ENCODE results near the gene CREB3L1.
"Not testable (repeated sequence)": the region's sequence is repeated elsewhere in the genome, so short reads cannot be mapped to it uniquely, and the experiment has no call there.

CREB3L1 gene

DNA sequence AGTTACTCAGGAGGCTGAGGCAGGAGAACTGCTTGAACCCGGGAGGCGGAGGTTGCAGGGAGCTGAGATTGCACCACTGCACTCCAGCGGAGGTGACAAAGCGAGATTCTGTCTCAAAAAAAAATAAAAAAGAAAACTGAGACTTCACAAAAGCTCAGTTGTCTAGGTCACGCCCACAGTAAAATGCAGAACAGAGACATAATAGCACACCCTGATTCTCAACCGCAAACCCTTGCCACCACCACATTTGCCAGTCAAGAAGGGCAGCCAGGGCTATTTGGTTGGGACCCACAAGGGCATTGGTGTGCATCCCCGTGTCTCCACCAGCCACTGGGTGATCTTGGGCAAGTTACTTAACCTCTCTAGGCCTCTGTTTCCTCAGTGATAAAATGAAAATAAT is 25.4 kb downstream of the CREB3L1 start:
- TF ChIP-seq GATA1 (IDR thresholded peaks at IDR 0.05; ENCODE audit: low read depth, low read length) (no peak), POLR2A (IDR thresholded peaks at IDR 0.05; ENCODE audit: low read length) (no peak)
- no peak for DNase-seq

DNA sequence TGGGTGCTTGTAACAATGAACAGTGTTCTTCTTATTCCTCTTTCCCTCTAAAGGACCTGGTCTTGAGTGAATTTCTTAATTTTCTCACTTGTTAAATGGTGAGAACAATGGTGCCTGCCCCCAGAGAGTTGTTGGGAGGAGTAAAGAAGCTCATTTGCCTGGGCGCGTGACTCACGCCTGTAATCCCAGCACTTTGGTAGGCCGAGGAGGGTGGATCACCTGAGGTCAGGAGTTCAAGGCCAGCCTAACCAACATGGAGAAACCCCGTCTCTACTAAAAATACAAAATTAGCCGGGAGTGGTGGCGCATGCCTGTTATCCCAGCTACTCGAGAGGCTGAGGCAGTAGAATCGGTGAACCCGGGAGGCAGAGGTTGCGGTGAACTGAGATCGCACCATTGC is 26.6 kb downstream of the CREB3L1 start:
- DNase-seq: not testable (repeated sequence)

DNA sequence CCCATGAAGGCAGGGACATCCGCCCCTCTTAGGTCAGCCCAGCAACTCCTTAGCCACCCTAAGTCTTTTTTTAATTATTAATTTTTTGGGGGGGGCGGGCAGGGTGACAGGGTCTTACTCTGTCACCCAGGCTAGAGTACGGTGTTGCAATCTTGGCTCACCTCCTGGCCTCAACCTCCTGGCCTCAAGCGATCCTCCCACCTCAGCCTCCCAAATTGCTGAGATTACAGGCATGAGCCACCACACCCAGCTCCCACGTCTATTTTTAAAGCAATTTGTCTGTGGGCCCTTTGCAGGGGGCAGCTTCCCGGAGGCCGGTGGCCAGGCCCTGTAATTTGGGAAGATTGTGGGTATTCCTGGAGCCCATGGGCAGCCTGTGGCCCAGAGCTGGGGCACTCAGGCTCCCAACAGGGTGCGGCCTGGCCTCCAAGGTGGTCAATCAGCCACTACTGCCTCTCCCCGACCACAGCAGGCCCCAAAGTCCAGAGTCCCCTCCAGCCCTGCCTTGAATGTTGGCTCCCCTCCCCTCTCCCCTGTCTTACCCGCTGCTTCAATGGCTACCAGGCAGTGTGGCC is 27.2 kb downstream of the CREB3L1 start:
- DNase-seq: no peak
- TF ChIP-seq GATA1 (IDR thresholded peaks at IDR 0.05; ENCODE audit: low read depth, low read length) (no peak), POLR2A (IDR thresholded peaks at IDR 0.05; ENCODE audit: low read length) (no peak)

DNA sequence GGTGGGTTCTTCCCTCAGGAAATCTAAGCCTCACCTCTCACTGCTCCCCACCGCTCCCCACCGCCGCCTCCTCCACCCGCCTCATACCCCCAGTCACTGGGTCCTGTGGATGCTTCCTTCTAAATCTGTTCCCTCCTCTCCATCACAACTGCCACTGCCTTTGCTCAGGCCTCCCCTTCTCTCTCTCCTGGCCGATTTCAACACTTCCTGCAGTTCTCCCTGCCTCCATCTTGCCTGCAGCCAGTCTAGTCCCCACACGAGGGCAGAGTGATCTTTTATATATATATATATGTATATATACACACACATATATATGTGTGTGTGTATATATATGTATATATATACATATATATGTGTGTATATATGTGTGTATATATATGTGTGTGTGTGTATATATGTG is 27.8 kb downstream of the CREB3L1 start:
- DNase-seq: peak; percentile 20 to 48
- TF ChIP-seq GATA1 (IDR thresholded peaks at IDR 0.05; ENCODE audit: low read depth, low read length) (no peak), POLR2A (IDR thresholded peaks at IDR 0.05; ENCODE audit: low read length) (no peak)

DNA sequence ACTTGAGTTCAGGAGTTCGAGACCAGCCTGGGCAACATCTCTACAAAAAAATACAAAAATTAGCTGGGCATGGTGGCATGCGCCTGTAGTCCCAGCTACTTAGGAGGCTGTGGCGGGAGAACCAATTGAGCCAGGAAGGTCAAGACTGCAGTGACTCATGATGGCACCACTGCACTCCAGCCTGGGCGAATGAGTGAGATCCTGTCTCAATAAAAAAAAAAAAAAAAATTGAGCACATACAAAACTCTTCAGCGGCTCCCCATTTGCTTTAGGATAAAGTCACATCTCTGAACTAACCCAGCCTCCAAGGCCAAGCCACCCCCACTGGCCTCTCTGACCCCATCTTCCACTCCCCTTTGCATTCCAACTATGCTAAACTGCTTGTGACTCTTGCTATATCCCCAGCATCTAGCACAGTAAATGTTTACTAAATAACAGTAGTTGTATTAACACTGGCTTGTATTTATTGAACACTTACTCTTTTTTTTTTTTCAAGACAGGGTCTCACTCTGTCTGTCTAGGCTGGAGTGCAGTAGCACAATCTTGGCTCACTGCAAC is 28.9 kb downstream of the CREB3L1 start:
- TF ChIP-seq GATA1 (IDR thresholded peaks at IDR 0.05; ENCODE audit: low read depth, low read length): no peak
- TF ChIP-seq POLR2A (IDR thresholded peaks at IDR 0.05; ENCODE audit: low read length): no peak
- no peak for DNase-seq

DNA sequence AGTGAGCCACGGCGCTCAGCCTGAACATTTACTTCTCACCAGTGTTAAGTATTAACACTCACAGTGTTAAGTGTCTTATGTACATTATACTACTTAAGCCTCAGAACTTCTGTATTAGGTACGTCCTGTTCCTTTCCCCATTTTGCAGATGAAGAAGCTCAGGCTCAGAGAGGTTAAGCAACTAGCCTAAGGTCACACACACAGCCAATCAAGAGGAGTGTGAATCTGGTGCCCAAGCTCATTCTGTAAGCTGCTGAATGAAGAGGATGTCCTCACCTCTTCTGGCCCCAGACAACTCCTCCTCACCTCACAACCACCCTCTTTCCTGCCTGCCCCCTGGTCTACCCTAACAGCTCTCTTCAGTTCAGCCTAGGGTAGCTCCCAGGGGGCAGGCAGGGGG is 29.9 kb downstream of the CREB3L1 start:
- no peak for TF ChIP-seq POLR2A (IDR thresholded peaks at IDR 0.05; ENCODE audit: low read length)
- no peak for TF ChIP-seq GATA1 (IDR thresholded peaks at IDR 0.05; ENCODE audit: low read depth, low read length)
- DNase-seq: no peak

DNA sequence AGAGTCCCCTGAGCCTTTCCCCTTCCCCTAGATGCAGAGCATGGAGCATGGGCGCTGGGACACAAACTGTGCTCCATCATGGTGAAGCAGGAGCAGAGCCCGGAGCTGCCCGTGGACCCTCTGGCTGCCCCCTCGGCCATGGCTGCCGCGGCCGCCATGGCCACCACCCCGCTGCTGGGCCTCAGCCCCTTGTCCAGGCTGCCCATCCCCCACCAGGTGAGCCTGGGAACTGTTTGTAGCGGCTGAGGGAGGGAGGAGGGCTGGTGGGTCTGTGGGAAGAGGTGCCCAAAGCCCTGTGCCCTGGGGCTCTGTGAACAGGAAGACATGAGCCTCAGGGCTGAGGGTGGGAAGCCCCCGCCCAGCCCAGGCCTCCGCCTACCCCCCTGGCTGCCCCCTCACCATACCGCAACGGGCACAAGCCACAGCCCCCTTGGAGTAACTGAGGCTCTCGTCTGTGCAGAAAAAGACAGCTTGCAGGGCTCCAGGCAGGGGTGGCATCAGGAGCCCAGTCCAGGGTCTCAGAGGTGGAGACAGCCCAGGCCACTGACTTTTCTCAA is 30.4 kb downstream of the CREB3L1 start:
- TF ChIP-seq GATA1 (IDR thresholded peaks at IDR 0.05; ENCODE audit: low read depth, low read length): no peak
- TF ChIP-seq POLR2A (IDR thresholded peaks at IDR 0.05; ENCODE audit: low read length): no peak

DNA sequence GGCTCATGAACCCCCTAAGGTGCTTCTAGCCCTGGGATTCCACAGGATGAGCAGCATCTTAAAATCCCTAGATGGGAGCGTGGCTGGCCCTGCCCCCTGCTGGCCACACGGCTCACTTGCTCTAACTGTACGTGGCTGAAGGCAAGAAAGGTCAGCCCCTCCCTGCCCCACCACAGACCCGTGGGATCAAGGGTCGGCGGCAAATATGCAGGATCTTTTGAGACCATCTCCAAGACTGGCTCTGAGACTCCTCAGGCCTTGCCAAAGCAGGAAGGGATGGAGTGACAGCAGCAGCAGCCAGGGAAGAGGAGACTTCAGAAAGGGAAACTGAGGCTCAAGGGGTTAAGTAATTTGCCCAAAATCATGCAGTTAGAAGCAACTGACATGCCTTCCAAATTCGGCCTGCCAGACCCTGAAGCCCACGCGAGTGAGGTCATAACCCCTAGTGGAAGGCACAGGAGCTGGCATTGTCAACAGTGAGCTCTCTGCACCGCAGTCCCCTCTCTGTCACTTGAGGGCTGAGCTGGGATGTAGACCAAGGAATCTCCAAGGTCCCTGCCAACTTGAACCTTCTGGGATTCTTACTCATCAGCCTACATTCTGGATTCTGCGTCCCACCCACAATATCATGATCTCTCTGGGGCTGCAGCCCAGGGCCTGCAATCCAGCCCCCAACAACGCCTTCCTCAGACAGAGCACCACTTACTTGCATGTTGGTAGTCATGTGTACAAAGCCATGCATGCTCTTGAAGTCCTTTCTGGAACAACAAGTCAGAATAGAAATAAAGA is 31.4 kb downstream of the CREB3L1 start:
- TF ChIP-seq GATA1 (IDR thresholded peaks at IDR 0.05; ENCODE audit: low read depth, low read length) (no peak), POLR2A (IDR thresholded peaks at IDR 0.05; ENCODE audit: low read length) (no peak)

More for the DNA sequence above, 30.4 kb downstream of the CREB3L1 start:
- no peak for DNase-seq

DNA sequence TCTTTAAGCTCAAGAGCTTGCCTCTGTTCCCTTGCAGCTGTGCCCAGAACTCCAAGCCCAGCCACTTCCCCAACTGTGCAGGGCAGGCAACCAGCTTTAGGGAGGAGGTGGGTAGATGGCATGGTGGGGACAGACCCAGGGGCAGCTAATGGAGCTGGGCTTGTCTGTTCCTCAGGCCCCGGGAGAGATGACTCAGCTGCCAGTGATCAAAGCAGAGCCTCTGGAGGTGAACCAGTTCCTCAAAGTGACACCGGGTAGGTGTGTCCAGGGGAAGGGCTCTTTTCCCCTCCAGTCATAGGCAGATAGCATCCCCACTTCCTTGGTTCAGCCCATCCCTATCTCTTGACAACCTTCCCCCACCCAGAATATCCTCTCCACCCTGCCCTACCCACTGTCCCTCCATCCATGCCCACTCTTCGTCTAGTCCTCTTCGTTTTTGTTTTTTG is 32.4 kb downstream of the CREB3L1 start:
- peak; percentile 53 to 77 for DNase-seq
- TF ChIP-seq GATA1 (IDR thresholded peaks at IDR 0.05; ENCODE audit: low read depth, low read length): no peak
- TF ChIP-seq POLR2A (IDR thresholded peaks at IDR 0.05; ENCODE audit: low read length): no peak

More for the DNA sequence above, 31.4 kb downstream of the CREB3L1 start:
- peak; percentile 78 to 89 for DNase-seq

DNA sequence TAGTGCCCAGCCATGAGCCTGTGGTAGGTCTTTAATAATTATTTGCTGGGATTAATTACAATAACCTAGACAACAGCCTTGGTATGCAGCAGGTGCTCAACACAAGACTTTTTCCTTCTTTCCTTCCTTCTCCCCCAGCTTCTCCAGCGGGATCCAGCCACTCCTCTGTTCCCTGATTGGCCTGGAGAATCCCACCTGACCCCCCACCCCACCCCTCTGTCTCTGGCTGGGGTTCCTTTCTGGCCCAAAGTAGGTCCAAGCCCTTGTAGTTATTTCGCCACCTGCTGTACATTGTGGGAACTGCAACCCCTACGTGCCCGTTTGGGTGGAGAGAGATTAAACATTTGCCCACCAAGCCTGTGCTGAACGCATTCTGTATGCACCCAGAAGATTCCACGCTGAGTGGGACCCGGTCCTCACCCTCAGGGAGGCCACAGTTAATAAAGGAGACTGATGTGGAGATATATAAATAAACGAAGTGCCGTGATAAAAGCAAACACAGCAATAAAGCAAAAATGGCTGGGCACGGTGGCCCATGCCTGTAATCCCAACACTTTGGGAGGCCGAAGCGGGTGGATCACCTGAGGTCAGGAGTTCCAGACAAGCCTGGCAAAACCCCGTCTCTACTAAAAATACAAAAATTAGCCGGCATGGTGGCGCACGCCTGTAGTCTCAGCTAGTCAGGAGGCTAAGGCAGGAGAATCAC is 37.7 kb downstream of the CREB3L1 start:
- TF ChIP-seq GATA1 (IDR thresholded peaks at IDR 0.05; ENCODE audit: low read depth, low read length): no peak
- TF ChIP-seq POLR2A (IDR thresholded peaks at IDR 0.05; ENCODE audit: low read length): no peak
- peak; percentile 79 to 88 for DNase-seq

DNA sequence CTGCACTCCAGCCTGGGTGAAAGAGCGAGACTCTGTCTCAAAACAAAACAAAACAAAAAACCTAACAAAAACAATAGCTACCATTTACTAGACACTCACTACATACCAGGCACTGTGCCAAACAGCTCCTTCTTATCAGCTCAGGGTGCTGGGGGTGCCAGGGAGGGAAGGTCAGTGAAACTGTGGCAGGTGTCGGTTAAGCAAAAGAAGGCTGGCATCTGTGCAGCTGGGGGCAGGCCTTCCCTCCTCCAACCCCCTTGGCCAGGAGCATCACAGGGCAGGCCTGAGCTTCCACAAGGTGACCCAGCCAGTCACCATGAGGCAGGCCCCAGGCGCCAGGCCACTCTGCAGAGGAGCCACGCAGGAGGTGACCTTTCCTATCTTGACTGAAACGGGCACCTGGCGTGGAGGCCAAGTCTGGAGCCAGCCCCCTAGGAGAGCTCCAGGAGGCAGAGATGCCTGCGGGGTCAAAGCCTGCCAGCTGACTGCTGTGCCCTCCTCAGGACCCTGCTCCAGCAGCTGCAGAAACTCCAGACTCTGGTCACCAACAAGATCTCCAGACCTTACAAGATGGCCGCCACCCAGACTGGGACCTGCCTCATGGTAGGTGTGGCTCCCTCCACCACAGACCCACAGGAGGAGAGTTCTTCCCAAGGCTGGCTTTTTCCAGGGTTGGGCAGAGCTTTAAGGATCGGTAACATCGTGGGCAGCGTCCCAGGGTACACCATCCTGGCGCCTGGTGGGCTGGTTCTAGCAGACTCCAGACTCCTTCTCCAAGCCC is 38.5 kb downstream of the CREB3L1 start:
- TF ChIP-seq GATA1 (IDR thresholded peaks at IDR 0.05; ENCODE audit: low read depth, low read length): no peak
- no peak for TF ChIP-seq POLR2A (IDR thresholded peaks at IDR 0.05; ENCODE audit: low read length)
- peak; percentile 73 to 78 for DNase-seq

DNA sequence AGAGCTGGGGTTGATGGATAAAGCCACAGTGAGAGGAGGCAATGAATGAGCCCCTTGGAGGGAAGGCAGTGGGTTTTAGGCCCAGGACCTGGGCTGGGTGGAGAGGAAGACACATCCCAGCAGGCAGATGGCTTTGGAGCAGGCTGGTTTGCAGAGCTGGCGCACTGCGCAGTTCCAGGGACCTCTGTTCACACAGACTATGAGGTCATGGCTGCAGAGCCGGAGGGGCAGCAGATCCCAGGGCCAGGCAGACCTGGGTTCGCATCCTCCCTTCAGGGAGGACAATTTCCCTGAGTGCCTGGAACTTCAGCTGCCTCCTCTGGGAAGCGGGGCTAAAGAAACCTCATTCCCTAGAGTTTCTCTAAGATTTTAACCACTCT is 41.6 kb downstream of the CREB3L1 start:
- TF ChIP-seq POLR2A (IDR thresholded peaks at IDR 0.05; ENCODE audit: low read length) (no peak), GATA1 (IDR thresholded peaks at IDR 0.05; ENCODE audit: low read depth, low read length) (no peak)
- DNase-seq: no peak

DNA sequence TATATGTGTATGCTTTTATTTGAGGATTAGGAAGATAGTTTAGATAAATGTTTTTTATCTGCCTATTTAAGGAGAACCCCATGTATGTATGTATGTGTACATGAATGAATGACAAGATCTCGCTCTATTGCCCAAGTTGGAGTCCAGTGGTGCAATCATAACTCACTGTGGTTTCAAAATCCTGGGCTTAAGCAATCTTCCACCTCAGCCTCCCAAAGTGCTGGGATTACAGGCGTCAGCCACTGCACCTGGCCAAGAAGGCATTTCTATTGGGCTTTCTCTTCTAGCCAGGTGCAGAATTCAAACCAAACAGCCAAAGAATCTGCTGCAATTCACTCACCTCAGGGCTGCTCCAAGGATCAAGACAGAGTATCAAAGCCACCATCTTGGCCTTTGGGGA is 44.3 kb downstream of the CREB3L1 start:
- no peak for TF ChIP-seq POLR2A (IDR thresholded peaks at IDR 0.05; ENCODE audit: low read length)
- TF ChIP-seq GATA1 (IDR thresholded peaks at IDR 0.05; ENCODE audit: low read depth, low read length): no peak
- no peak for DNase-seq

All from erythroblast (primary cell).